Fibroblast of the aortic adventitia (primary cell): ENCODE measurements around the gene FHIP1B. TPM values are rescaled to one million over a fixed set of nuclear protein-coding genes. Genes with fewer than 3 reads are reported as not detected.
A peak's percentile ranks its signal among the peaks of the same experiment; 100 is the strongest.

Experiments
- DNase-seq: peaks from one replicate; pipeline ENCODE4 v3.0.0-alpha.2; 2010; ENCODE audit warnings: low read depth
- H3K4me3 ChIP-seq: 2 replicates; pipeline ENCODE4 v1.5.1; 2011; ENCODE audit warnings: low read depth, mild to moderate bottlenecking, control low read depth, low read length, moderate library complexity
- total RNA-seq: library from RNA; depleted of rRNA; stranded (reverse); fragments of >200 nt; gene quantifications from 2 replicates; pipeline ENCODE4 v1.2.3, GENCODE V29; 2012; ENCODE audit warnings: low replicate concordance
- TF ChIP-seq, protein P1 (sequence below): IDR thresholded peaks from 2 replicates; pipeline ENCODE4 v1.5.1; 2011; ENCODE audit warnings: mild to moderate bottlenecking, low read length, control low read depth, inconsistent platforms; ENCODE audit not compliant: insufficient read depth

The FHIP1B gene
- total RNA-seq, 1 donor: 15.6 TPM

DNA sequence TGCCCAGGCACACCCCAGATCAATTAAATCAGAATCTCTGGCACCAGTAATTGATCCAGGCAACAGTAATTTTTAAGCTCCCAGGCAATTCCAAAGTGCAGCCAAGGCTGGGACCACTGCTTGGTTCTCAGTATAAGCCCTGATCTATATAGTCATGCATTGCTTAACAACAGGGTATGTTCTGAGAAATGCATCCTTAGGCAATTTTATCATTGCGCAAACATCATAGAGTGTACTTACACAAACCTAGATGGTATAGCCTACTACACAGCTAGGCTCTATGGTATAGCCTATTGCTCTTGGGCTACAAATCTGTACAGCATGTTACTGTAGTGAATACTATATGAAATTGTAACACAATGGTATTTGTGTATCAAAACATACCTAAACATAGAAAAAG lies 29.7 kb downstream of the FHIP1B start:
- no peak for DNase-seq
- TF ChIP-seq, protein P1, sequence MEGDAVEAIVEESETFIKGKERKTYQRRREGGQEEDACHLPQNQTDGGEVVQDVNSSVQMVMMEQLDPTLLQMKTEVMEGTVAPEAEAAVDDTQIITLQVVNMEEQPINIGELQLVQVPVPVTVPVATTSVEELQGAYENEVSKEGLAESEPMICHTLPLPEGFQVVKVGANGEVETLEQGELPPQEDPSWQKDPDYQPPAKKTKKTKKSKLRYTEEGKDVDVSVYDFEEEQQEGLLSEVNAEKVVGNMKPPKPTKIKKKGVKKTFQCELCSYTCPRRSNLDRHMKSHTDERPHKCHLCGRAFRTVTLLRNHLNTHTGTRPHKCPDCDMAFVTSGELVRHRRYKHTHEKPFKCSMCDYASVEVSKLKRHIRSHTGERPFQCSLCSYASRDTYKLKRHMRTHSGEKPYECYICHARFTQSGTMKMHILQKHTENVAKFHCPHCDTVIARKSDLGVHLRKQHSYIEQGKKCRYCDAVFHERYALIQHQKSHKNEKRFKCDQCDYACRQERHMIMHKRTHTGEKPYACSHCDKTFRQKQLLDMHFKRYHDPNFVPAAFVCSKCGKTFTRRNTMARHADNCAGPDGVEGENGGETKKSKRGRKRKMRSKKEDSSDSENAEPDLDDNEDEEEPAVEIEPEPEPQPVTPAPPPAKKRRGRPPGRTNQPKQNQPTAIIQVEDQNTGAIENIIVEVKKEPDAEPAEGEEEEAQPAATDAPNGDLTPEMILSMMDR: no peak

DNA sequence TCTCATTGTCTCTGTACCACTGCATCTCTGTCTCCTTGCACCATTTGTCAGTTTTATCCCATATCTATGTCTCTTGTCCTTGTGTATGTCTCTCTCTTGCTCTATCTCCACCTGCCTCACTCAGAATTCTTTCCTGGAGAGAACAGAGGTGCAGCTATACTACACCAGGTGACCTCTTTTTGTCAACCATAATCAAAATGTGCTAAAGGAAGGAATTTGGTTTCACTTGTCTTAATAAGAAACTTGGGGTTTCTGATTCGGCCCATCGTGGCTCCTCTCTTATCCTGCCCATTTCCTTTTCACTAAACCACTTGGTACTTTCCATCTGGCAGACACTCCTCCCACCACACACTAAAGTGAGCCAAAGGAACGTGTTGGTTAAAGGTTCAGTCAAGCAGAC lies 31.1 kb downstream of the FHIP1B start:
- TF ChIP-seq, protein P1: no peak
- no peak for DNase-seq
- no peak overlapping the region for H3K4me3 ChIP-seq

More for the DNA sequence above, 29.7 kb downstream of the FHIP1B start:
- H3K4me3 ChIP-seq: no peak overlapping the region

DNA sequence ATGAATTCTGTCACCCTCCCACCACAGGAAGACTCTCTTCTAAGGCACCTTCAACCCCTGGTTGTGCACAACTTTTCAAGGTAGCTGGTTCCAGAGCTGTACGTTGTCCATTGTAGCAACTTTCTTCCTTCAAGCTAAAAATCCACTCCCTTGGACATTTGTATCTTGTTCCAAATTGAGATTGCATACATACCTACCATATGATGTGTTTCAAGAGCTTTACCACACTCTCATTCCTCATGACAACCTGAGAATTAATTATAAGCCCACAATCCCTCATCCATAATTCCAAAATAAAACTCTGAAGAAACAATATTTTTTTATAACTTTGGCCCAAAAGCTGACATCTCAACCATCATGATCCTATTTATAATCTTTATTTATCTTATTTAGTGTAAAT lies 32.4 kb downstream of the FHIP1B start:
- no peak overlapping the region for H3K4me3 ChIP-seq
- peak; percentile 30 for DNase-seq
- TF ChIP-seq, protein P1: no peak

DNA sequence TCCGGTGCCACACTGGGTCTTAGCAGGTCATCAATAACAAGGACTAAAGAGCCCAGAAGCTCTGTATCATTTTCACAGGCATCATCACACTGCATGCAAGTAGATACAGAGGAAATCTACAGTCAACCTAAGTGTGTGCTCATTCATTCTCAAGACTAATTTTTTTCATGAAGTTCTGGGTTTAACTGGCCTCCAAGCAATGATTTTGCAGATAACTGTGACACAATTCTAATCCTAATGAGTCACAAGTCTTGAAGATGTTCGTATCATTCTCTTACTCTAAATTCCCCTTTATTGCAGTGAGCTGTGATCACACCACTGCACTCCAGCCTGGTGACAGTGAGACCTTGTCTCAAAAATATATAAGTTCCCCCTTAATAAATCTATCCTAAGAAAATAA lies 33.0 kb downstream of the FHIP1B start:
- no peak overlapping the region for H3K4me3 ChIP-seq
- TF ChIP-seq, protein P1: no peak
- DNase-seq: peak; percentile 7

DNA sequence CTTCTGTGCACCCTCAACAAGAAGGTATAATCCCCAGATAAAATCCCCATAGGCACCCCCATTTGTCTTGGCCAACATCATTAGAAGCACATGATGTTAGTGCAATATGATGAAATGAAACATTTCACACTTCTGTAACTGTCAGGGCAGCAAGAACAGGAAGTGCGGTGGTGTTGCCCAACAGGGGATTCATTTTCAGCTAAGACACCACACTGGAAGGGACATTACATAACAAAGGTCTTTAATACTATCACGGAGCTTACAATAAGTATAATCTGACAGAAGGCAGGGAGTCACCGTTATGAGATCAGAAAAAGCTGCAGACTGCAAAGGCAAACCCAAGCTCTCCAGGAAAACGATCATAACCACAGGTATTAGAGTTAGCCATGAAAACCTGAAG lies 33.5 kb downstream of the FHIP1B start:
- no peak overlapping the region for H3K4me3 ChIP-seq
- DNase-seq: no peak
- TF ChIP-seq, protein P1: no peak

DNA sequence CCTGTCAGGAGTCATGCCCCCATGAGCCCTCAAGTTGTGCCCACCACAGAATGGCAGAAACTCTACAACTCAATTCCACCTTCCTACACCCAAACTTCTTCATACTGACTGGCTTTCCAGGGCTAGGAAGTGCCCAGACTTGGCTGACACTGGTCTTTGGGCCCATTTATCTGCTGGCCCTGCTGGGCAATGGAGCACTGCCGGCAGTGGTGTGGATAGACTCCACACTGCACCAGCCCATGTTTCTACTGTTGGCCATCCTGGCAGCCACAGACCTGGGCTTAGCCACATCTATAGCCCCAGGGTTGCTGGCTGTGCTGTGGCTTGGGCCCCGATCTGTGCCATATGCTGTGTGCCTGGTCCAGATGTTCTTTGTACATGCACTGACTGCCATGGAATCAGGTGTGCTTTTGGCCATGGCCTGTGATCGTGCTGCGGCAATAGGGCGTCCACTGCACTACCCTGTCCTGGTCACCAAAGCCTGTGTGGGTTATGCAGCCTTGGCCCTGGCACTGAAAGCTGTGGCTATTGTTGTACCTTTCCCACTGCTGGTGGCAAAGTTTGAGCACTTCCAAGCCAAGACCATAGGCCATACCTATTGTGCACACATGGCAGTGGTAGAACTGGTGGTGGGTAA lies 35.1 kb downstream of the FHIP1B start, which contains the start of gene OR52W1:
OR52W1 (plus strand) TSS at position 51 of the 637 bp plus-strand sequence; CDS start at position 51, 0 bp downstream.
- no peak for DNase-seq
- TF ChIP-seq, protein P1: no peak

More for the DNA sequence above, 35.1 kb downstream of the FHIP1B start, which contains the start of gene OR52W1:
- no peak within 1 kb of the TSS for H3K4me3 ChIP-seq
